ENCODE measurements around the gene TMEM61. TPM values are rescaled to one million over a fixed set of nuclear protein-coding genes. Genes with fewer than 3 reads are reported as not detected.

Gene TMEM61
- total and polyA plus RNA-seq, 2 of the 8 experiments (the other 6 are each of a cell fraction or from before 2014, with no cell fraction given): 0.54 to 1.4 TPM

DNA sequence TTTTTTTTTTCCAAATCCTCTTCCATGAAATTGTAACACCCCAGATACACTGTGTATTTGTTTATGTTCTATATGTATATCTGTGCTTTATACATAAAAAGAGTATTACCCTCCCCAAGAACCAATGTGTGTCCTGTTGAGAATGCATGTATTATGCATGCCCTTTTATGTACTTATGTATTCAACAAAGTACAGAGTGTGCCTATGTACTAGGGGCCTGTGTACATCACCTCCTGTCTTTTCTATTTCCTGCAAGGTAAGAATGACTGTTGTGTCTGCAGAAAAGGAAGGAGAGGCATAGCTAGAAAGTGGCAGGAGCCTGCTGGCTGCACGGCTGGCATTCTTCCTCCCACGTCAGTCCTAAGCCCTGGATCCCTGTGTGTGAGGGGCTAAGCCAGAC is 7.0 kb downstream of the TMEM61 start:
- no peak for FAIRE-seq
- Histone ChIP-seq H3K79me1 (ENCODE audit: low read depth, low read length) (no peaks in the 10 kb centered on the region), H3K18ac (ENCODE audit: extremely low read depth, low read length) (no peak overlapping the region), H3K4ac (replicated peaks; ENCODE audit: insufficient read length, low read depth, low read length) (no peak overlapping the region), H3K4me1 (replicated peaks in 1 of 4; ENCODE audit: control insufficient read depth in 3 of 4, insufficient read depth in 4 of 4, low read length in 3 of 4) (peaks cover 0 to 4% (median 3%) of the 10 kb centered on the region in 4 experiments; a peak in 3 of 7 replicates), H2BK15ac (ENCODE audit: low read length) (no peak overlapping the region), H3K14ac (ENCODE audit: insufficient read length) (no peak overlapping the region), H2BK5ac (ENCODE audit: low read depth, low read length) (no peak overlapping the region), H2BK20ac (ENCODE audit: low read length) (no peak overlapping the region), H3K23ac (ENCODE audit: insufficient read length) (no peak overlapping the region), H4K20me1 (replicated peaks in 1 of 2; ENCODE audit: control insufficient read depth in 1 of 2, insufficient read depth in 2 of 2, low read length in 2 of 2) (no peaks in the 10 kb centered on the region), H2AK5ac (ENCODE audit: low read depth, low read length) (no peak overlapping the region), H2BK120ac (replicated peaks; ENCODE audit: low read depth, low read length) (no peak overlapping the region), H3K79me2 (ENCODE audit: control insufficient read depth in 1 of 2, insufficient read depth in 2 of 2, low read length in 2 of 2) (no peaks in the 10 kb centered on the region), H3K27ac (ENCODE audit: low read depth, low read length) (no peak overlapping the region), H4K91ac (replicated peaks; ENCODE audit: insufficient read length, low read length) (no peak overlapping the region), H3K27me3 (replicated peaks in 1 of 4; ENCODE audit: control insufficient read depth in 3 of 4, extremely low read depth in 1 of 4, insufficient read depth in 3 of 4, low read length in 3 of 4) (no peaks in the 10 kb centered on the region; a peak in 1 of 7 replicates), H3K9me3 (ENCODE audit: insufficient read depth in 2 of 2, low read depth in 1 of 2, low read length in 1 of 2) (no peaks in the 10 kb centered on the region), H3K9ac (replicated peaks in 1 of 4; ENCODE audit: extremely low read depth in 1 of 4, low read depth in 3 of 4, low read length in 3 of 4) (no peak overlapping the region), H3K4me2 (ENCODE audit: insufficient read depth in 1 of 2, low read depth in 2 of 2, low read length in 2 of 2) (no peak overlapping the region), H3K23me2 (ENCODE audit: low read depth, low read length) (no peaks in the 10 kb centered on the region), H2BK12ac (ENCODE audit: low read depth, low read length) (no peak overlapping the region), H4K8ac (ENCODE audit: extremely low read depth, insufficient read depth, low read length) (no peak overlapping the region), H2AFZ (ENCODE audit: low read length) (no peak overlapping the region), H3K4me3 (ENCODE audit: extremely low read depth in 1 of 4, insufficient read depth in 2 of 4, low read depth in 3 of 4, low read length in 4 of 4) (no peak overlapping the region), H3K56ac (replicated peaks; ENCODE audit: insufficient read length, low read depth, low read length) (no peak overlapping the region), H3K36me3 (ENCODE audit: control insufficient read depth in 2 of 4, insufficient read depth in 4 of 4, low read length in 3 of 4) (no peaks in the 10 kb centered on the region), H4K5ac (ENCODE audit: insufficient read length, low read depth, low read length) (no peak overlapping the region)
- CTCF ChIA-PET (ENCODE audit: partially characterized antibody): interaction anchor here (0.6 to 18.4 kb wide), 8 partner anchors 10 to 46 kb away, joined by 3 to 436 read pairs (median 6); partner anchors contain the start of gene BSND
- WGBS, 2 experiments (ENCODE audit: extremely low coverage in 1 of 2, insufficient coverage in 1 of 2, insufficient read length in 1 of 2, insufficient replicate concordance in 2 of 2, low coverage in 1 of 2, low lambda C conversion rate in 2 of 2, missing lambda C conversion rate in 1 of 2): 85% methylated on average over 2 of the region's 2 CpGs; no CpG with 5 or more reads in 1 of the 2 experiments
- DNase-seq (ENCODE audit: low read depth in 1 of 2, low spot score in 2 of 2): no peak
- POLR2A ChIA-PET (ENCODE audit: partially characterized antibody): no interaction called here
- TF ChIP-seq BRCA1 (IDR thresholded peaks at IDR 0.05; ENCODE audit: low read depth, low read length): no peak
- no peak for TF ChIP-seq SRF (IDR thresholded peaks at IDR 0.05; ENCODE audit: low read depth, low read length)
- no peak for TF ChIP-seq CREB1 (IDR thresholded peaks at IDR 0.05)
- no peak for TF ChIP-seq TEAD4 (IDR thresholded peaks at IDR 0.05; ENCODE audit: low read depth, low read length)
- no peak for TF ChIP-seq SAP30 (IDR thresholded peaks at IDR 0.05; ENCODE audit: insufficient read depth, insufficient replicate concordance, low read length)
- TF ChIP-seq CBX5 (IDR thresholded peaks at IDR 0.05; ENCODE audit: low read depth, low read length): no peak

All from H1 (cell line).